Measurements from ENCODE around the gene RGPD8.
"Not testable (repeated sequence)": the region's sequence is repeated elsewhere in the genome, so short reads cannot be mapped to it uniquely, and the experiment has no call there.

RGPD8 gene

DNA sequence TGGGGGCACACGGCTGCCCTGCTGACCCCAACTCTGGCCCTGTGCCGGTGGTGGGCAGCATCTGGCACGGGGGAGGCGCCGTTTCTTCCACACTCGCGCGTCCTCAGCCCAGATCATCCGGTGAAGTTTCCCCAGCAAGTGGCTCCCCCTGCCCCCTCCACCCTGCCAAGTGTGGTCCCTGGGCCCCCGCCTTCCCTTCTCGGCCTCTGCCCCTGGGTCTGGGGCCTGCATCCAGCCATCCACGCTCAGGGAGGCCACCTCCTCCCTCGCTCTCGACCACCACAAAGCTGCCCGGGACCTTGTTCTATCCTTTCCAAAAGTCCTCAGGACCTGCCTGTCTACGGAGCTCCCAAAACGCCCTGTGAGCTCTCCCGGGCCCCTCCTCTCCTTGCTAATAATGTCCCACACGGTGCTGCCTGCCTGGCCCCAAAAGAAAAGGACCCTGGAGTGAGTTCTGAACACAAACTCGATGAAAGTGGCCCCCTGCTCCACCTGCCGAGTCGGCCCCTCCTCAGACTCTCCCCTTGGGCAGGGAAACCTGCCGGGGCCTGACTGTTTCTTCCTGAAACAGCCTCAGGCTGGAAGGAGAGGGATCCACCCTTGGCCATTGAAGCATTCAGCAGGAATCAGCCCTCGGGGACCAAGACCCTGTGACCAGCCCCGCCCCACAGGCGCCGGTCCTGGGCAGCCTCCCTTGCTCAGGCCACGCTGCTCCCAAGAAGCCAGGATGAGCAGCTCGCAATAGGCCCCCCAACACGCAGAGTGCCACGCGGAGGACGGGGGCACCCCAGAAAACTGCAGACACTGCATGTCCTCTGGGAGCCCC lies 1.7 kb upstream of the RGPD8 start:
- not testable (repeated sequence) for H2AFZ ChIP-seq (ENCODE audit: insufficient read depth, low read length, poor library complexity); H3K79me1 ChIP-seq (ENCODE audit: low read length); H3K9ac ChIP-seq (ENCODE audit: low read length); H3K79me2 ChIP-seq (ENCODE audit: control insufficient read depth, insufficient read depth, low read length, poor library complexity); H4K91ac ChIP-seq (ENCODE audit: low read depth, low read length); H3K14ac ChIP-seq (ENCODE audit: low read length); H3K4me1 ChIP-seq (ENCODE audit: control insufficient read depth in 1 of 2, insufficient read depth in 2 of 2, low read length in 2 of 2); H3K4ac ChIP-seq (ENCODE audit: low read depth, low read length); H3K36me3 ChIP-seq (ENCODE audit: control insufficient read depth in 1 of 2, insufficient read depth in 2 of 2, low read length in 2 of 2); H3K9me3 ChIP-seq (ENCODE audit: insufficient read depth, low read depth, low read length); H3K27ac ChIP-seq (ENCODE audit: low read depth, low read length); H3K4me3 ChIP-seq (ENCODE audit: low read depth, low read length); H2BK12ac ChIP-seq (ENCODE audit: low read length); H3K23ac ChIP-seq (ENCODE audit: low read length); H4K12ac ChIP-seq (ENCODE audit: low read depth, low read length); H2BK120ac ChIP-seq (ENCODE audit: insufficient read depth, low read length, poor library complexity); H2BK5ac ChIP-seq (ENCODE audit: low read depth, low read length, poor library complexity); DNase-seq; H3K18ac ChIP-seq (ENCODE audit: low read length); H3K4me2 ChIP-seq (ENCODE audit: low read length); H3K27me3 ChIP-seq (ENCODE audit: insufficient read depth, low read length)
- Histone ChIP-seq H2AK5ac (ENCODE audit: low read length) (peak overlapping the region; percentile 46), H4K8ac (ENCODE audit: low read depth, low read length) (peak overlapping the region; percentile 10)
- WGBS (ENCODE audit: extremely low coverage, insufficient coverage, insufficient read length) = no CpG with 5 or more reads among the region's 33 CpGs

DNA sequence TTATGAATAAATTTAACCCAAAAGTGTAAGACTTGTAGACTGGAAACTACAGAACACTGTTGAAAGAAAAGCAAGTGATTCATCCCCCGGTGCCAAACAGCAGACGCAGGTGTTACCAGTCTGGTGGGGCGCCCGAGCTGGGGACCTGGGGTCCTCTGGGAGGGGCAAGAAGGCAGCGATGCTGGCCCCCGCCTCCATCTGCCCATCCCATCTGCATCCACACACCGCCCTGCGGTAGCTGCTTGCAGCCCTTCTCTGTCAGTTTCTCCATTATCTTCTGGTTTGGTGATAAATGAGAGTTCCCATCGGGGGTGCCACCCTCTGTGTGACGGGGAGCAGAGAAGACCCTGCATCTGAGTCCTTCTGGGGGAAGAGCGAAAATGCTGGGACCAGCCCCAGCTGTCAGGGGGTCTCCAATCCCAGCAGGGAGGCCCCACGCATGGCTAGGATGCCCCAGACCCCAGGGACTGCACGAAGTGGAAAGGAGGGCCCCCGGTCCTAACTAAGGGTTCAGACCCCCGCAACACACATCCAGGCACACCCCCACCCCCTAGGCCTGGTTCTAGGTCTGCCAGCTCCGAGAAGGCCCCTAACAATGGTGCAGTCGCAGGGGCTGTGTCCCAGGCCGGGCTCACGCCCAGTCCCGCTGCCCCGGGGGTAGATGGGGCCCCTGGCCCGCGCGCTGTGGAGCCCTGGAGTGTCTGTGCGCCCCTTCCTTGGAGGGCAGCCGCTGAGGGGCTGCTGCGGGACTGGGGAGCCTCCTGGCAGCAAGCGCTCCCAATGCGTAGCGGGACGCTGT lies 686 bp upstream of the RGPD8 start:
- H3K4ac ChIP-seq (ENCODE audit: low read depth, low read length) = no peak overlapping the region
- H3K27me3 ChIP-seq (ENCODE audit: insufficient read depth, low read length) = no peaks in the 10 kb centered on the region
- H2BK120ac ChIP-seq (ENCODE audit: insufficient read depth, low read length, poor library complexity) = no peak overlapping the region
- no peaks in the 10 kb centered on the region for H3K36me3 ChIP-seq (ENCODE audit: control insufficient read depth in 1 of 2, insufficient read depth in 2 of 2, low read length in 2 of 2)
- no CpG with 5 or more reads among the region's 31 CpGs for WGBS (ENCODE audit: extremely low coverage, insufficient coverage, insufficient read length)
- H3K79me2 ChIP-seq (ENCODE audit: control insufficient read depth, insufficient read depth, low read length, poor library complexity) = no peaks in the 10 kb centered on the region
- no peak overlapping the region for H4K12ac ChIP-seq (ENCODE audit: low read depth, low read length)
- no peak overlapping the region for H2BK5ac ChIP-seq (ENCODE audit: low read depth, low read length, poor library complexity)
- no peak overlapping the region for H4K91ac ChIP-seq (ENCODE audit: low read depth, low read length)
- no peak overlapping the region for H3K4me2 ChIP-seq (ENCODE audit: low read length)
- no peaks in the 10 kb centered on the region for H3K79me1 ChIP-seq (ENCODE audit: low read length)
- no peak overlapping the region for H3K23ac ChIP-seq (ENCODE audit: low read length)
- H4K8ac ChIP-seq (ENCODE audit: low read depth, low read length) = no peak overlapping the region
- H3K27ac ChIP-seq (ENCODE audit: low read depth, low read length) = no peak overlapping the region
- H3K9me3 ChIP-seq (ENCODE audit: insufficient read depth, low read depth, low read length) = no peaks in the 10 kb centered on the region
- DNase-seq = no peak
- H3K18ac ChIP-seq (ENCODE audit: low read length) = no peak overlapping the region
- H3K9ac ChIP-seq (ENCODE audit: low read length) = no peak overlapping the region
- no peak overlapping the region for H3K4me3 ChIP-seq (ENCODE audit: low read depth, low read length)
- no peak overlapping the region for H2BK12ac ChIP-seq (ENCODE audit: low read length)
- no peak overlapping the region for H3K14ac ChIP-seq (ENCODE audit: low read length)
- no peak overlapping the region for H2AK5ac ChIP-seq (ENCODE audit: low read length)
- no peak overlapping the region for H2AFZ ChIP-seq (ENCODE audit: insufficient read depth, low read length, poor library complexity)
- H3K4me1 ChIP-seq (ENCODE audit: control insufficient read depth in 1 of 2, insufficient read depth in 2 of 2, low read length in 2 of 2) = peaks cover 0 to 3% of the 10 kb centered on the region in 2 experiments

DNA sequence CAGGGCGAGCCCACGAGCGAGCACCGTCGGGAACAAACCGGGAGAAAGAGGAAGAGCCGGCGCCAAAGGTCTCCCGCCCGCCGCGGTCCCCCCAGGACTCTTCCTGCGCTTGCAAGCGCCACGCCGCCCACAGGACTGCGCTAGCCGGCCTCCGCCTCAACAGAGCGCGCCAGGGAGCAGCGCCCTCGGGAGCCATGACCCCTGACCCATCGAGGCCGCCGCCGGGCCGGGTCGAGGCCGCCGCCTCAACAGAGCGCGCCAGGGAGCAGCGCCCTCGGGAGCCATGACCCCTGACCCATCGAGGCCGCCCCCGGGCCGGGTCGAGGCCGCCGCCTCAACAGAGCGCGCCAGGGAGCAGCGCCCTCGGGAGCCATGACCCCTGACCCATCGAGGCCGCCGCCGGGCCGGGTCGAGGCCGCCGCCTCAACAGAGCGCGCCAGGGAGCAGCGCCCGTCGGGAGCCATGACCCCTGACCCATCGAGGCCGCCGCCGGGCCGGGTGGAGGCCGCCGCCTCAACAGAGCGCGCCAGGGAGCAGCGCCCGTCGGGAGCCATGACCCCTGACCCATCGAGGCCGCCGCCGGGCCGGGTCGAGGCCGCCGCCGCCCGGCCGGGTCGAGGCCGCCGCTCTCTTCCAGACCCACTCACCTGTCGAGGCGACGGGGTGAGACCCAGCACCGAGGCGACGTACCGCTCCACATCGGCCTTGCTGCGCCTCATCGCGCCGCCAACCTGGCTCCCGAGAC lies 538 bp downstream of the RGPD8 start:
- not testable (repeated sequence) for H3K79me2 ChIP-seq (ENCODE audit: control insufficient read depth, insufficient read depth, low read length, poor library complexity); H3K9ac ChIP-seq (ENCODE audit: low read length); H3K9me3 ChIP-seq (ENCODE audit: insufficient read depth, low read depth, low read length); H4K12ac ChIP-seq (ENCODE audit: low read depth, low read length); H2AK5ac ChIP-seq (ENCODE audit: low read length); H3K36me3 ChIP-seq (ENCODE audit: control insufficient read depth in 1 of 2, insufficient read depth in 2 of 2, low read length in 2 of 2); H3K23ac ChIP-seq (ENCODE audit: low read length); H3K14ac ChIP-seq (ENCODE audit: low read length); H2BK120ac ChIP-seq (ENCODE audit: insufficient read depth, low read length, poor library complexity); H3K27me3 ChIP-seq (ENCODE audit: insufficient read depth, low read length); H3K4me1 ChIP-seq (ENCODE audit: control insufficient read depth in 1 of 2, insufficient read depth in 2 of 2, low read length in 2 of 2); H2BK5ac ChIP-seq (ENCODE audit: low read depth, low read length, poor library complexity); H2BK12ac ChIP-seq (ENCODE audit: low read length); H3K4ac ChIP-seq (ENCODE audit: low read depth, low read length); H3K79me1 ChIP-seq (ENCODE audit: low read length)
- peak in 1 of 2 donors; percentile 9 for DNase-seq
- Histone ChIP-seq H3K18ac (ENCODE audit: low read length) (peak overlapping the region; percentile 65), H3K4me2 (ENCODE audit: low read length) (peak overlapping the region; percentile 55), H4K8ac (ENCODE audit: low read depth, low read length) (peak overlapping the region; percentile 77), H4K91ac (ENCODE audit: low read depth, low read length) (peak overlapping the region; percentile 35), H3K27ac (ENCODE audit: low read depth, low read length) (peak overlapping the region; percentile 34), H3K4me3 (ENCODE audit: low read depth, low read length) (peak overlapping the region; percentile 71), H2AFZ (ENCODE audit: insufficient read depth, low read length, poor library complexity) (peak overlapping the region; percentile 25)
- no CpG with 5 or more reads among the region's 98 CpGs for WGBS (ENCODE audit: extremely low coverage, insufficient coverage, insufficient read length)

DNA sequence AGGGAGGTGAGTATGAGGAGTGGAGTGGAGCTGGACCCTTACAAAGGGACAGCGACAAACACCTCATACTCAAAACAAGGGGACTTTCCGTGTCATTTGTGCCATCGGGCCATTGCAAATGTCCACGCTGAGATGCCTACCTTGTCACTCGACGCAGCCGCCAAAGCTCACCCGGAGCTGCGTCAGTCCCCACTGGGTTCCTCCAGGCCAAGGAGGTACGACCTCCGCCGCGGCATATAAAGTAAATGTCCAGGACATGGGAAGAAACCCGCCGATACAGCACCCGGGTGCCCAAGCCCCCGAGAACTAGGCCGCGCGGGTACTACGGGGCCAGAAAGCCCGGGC lies 1.1 kb downstream of the RGPD8 start:
- H3K14ac ChIP-seq (ENCODE audit: low read length); H3K9me3 ChIP-seq (ENCODE audit: insufficient read depth, low read depth, low read length); H3K4ac ChIP-seq (ENCODE audit: low read depth, low read length); H2AFZ ChIP-seq (ENCODE audit: insufficient read depth, low read length, poor library complexity); H2BK5ac ChIP-seq (ENCODE audit: low read depth, low read length, poor library complexity); H2AK5ac ChIP-seq (ENCODE audit: low read length); H3K9ac ChIP-seq (ENCODE audit: low read length); H3K4me3 ChIP-seq (ENCODE audit: low read depth, low read length); H4K91ac ChIP-seq (ENCODE audit: low read depth, low read length); H3K4me1 ChIP-seq (ENCODE audit: control insufficient read depth in 1 of 2, insufficient read depth in 2 of 2, low read length in 2 of 2); H3K79me1 ChIP-seq (ENCODE audit: low read length); H3K18ac ChIP-seq (ENCODE audit: low read length); H2BK120ac ChIP-seq (ENCODE audit: insufficient read depth, low read length, poor library complexity); H4K12ac ChIP-seq (ENCODE audit: low read depth, low read length); H3K36me3 ChIP-seq (ENCODE audit: control insufficient read depth in 1 of 2, insufficient read depth in 2 of 2, low read length in 2 of 2); DNase-seq; H3K27me3 ChIP-seq (ENCODE audit: insufficient read depth, low read length); H3K23ac ChIP-seq (ENCODE audit: low read length); H2BK12ac ChIP-seq (ENCODE audit: low read length); H3K79me2 ChIP-seq (ENCODE audit: control insufficient read depth, insufficient read depth, low read length, poor library complexity): not testable (repeated sequence)
- Histone ChIP-seq H3K4me2 (ENCODE audit: low read length) (peak overlapping the region; percentile 7), H4K8ac (ENCODE audit: low read depth, low read length) (peak overlapping the region; percentile 23), H3K27ac (ENCODE audit: low read depth, low read length) (peak overlapping the region; percentile 34)
- WGBS (ENCODE audit: extremely low coverage, insufficient coverage, insufficient read length) = no CpG with 5 or more reads among the region's 22 CpGs
